Measurements from ENCODE around the gene PTPN4.
A peak's percentile ranks its signal among the peaks of the same experiment; 100 is the strongest.

PTPN4 gene

GRCh38 chr2:119730671-119731177 is 29.0 kb upstream of the PTPN4 start:
- H3K4me3 ChIP-seq (replicated peaks; ENCODE audit: insufficient read depth, low read length), result no peak overlapping the region
- DNase-seq (ENCODE audit: low read depth in 1 of 2, low spot score in 1 of 2), result no peak
- no peaks in the 10 kb centered on the region for H3K27me3 ChIP-seq (ENCODE audit: insufficient read depth, poor library complexity, severe bottlenecking)
- no peak for TF ChIP-seq GABPA (IDR thresholded peaks at IDR 0.05; ENCODE audit: low read depth)
- no peak for TF ChIP-seq POLR2AphosphoS5 (IDR thresholded peaks at IDR 0.05; ENCODE audit: low read depth)
- TF ChIP-seq REST (IDR thresholded peaks at IDR 0.05; ENCODE audit: insufficient replicate concordance, low read depth), result no peak
- no peak for TF ChIP-seq CTCF (IDR thresholded peaks at IDR 0.05; ENCODE audit: insufficient read depth, low read length)
- TF ChIP-seq SPI1 (IDR thresholded peaks at IDR 0.05; ENCODE audit: borderline replicate concordance, low read depth), result no peak
- no peak overlapping the region for H3K27ac ChIP-seq (replicated peaks)

GRCh38 chr2:119731983-119732382 is 27.7 kb upstream of the PTPN4 start:
- DNase-seq (ENCODE audit: low read depth in 1 of 2, low spot score in 1 of 2), result peak in 1 of 2 experiments; percentile 21
- no peak overlapping the region for H3K27ac ChIP-seq (replicated peaks)
- TF ChIP-seq POLR2AphosphoS5 (IDR thresholded peaks at IDR 0.05; ENCODE audit: low read depth), result no peak
- peak; percentile 63; the same call in 1 of the 2 replicates for TF ChIP-seq SPI1 (IDR thresholded peaks at IDR 0.05; ENCODE audit: borderline replicate concordance, low read depth)
- H3K4me3 ChIP-seq (replicated peaks; ENCODE audit: insufficient read depth, low read length), result no peak overlapping the region
- no peaks in the 10 kb centered on the region for H3K27me3 ChIP-seq (ENCODE audit: insufficient read depth, poor library complexity, severe bottlenecking)

GRCh38 chr2:119732601-119733164 is 27.0 kb upstream of the PTPN4 start:
- TF ChIP-seq GABPA (IDR thresholded peaks at IDR 0.05; ENCODE audit: low read depth) (no peak), CTCF (IDR thresholded peaks at IDR 0.05; ENCODE audit: insufficient read depth, low read length) (no peak), REST (IDR thresholded peaks at IDR 0.05; ENCODE audit: insufficient replicate concordance, low read depth) (no peak), SPI1 (IDR thresholded peaks at IDR 0.05; ENCODE audit: borderline replicate concordance, low read depth) (no peak), POLR2AphosphoS5 (IDR thresholded peaks at IDR 0.05; ENCODE audit: low read depth) (no peak)
- no peak for DNase-seq (ENCODE audit: low read depth in 1 of 2, low spot score in 1 of 2)
- Histone ChIP-seq H3K27me3 (ENCODE audit: insufficient read depth, poor library complexity, severe bottlenecking) (no peaks in the 10 kb centered on the region), H3K4me3 (replicated peaks; ENCODE audit: insufficient read depth, low read length) (no peak overlapping the region), H3K27ac (replicated peaks) (no peak overlapping the region)

- no peak for DNase-seq (ENCODE audit: low read depth in 1 of 2, low spot score in 1 of 2)
- Histone ChIP-seq H3K27me3 (ENCODE audit: insufficient read depth, poor library complexity, severe bottlenecking) (no peaks in the 10 kb centered on the region), H3K4me3 (replicated peaks; ENCODE audit: insufficient read depth, low read length) (no peak overlapping the region), H3K27ac (replicated peaks) (no peak overlapping the region)
- TF ChIP-seq SPI1 (IDR thresholded peaks at IDR 0.05; ENCODE audit: borderline replicate concordance, low read depth) (no peak), POLR2AphosphoS5 (IDR thresholded peaks at IDR 0.05; ENCODE audit: low read depth) (no peak), REST (IDR thresholded peaks at IDR 0.05; ENCODE audit: insufficient replicate concordance, low read depth) (no peak), GABPA (IDR thresholded peaks at IDR 0.05; ENCODE audit: low read depth) (no peak), CTCF (IDR thresholded peaks at IDR 0.05; ENCODE audit: insufficient read depth, low read length) (no peak)
Measured at GRCh38 chr2:119734047-119734446, 25.7 kb upstream of the PTPN4 start.
